MM.1S (cell line): ENCODE results near the gene EPB41L1.

Experiments
- CTCF ChIP-seq: fragments of 300-600 bp; sonication (generic); IDR thresholded peaks from 2 replicates; pipeline ENCODE4 v1.5.1; 2016; ENCODE audit warnings: antibody characterized with exemption, low read length, mixed read lengths
- EZH2 ChIP-seq: fragments of 300-600 bp; sonication (generic); optimal IDR thresholded peaks from 2 replicates; pipeline ENCODE3; 2017; ENCODE audit warnings: low read depth, mild to moderate bottlenecking, antibody characterized with exemption, low read length, mixed read lengths
- EZH2phosphoT487 ChIP-seq: fragments of 300-600 bp; sonication (generic); IDR thresholded peaks from 2 replicates; pipeline ENCODE4 v1.6.1; 2018; ENCODE audit warnings: antibody characterized with exemption, low read length

GRCh38 chr20:36110994-36111393 lies 43.5 kb upstream of the EPB41L1 start:
- TF ChIP-seq EZH2phosphoT487 (no peak), CTCF (no peak), EZH2 (no peak)
